Astrocyte (in vitro differentiated cells and primary cell): ENCODE data around the gene ITGB1BP1. TPM values are rescaled to one million over a fixed set of nuclear protein-coding genes. Genes with fewer than 3 reads are reported as not detected.
"Not testable (repeated sequence)": the region's sequence is repeated elsewhere in the genome, so short reads cannot be mapped to it uniquely, and the experiment has no call there.

Source experiments
- DNase-seq: peaks from one replicate; pipeline ENCODE4 v3.0.0-alpha.2; 2010; ENCODE audit warnings: low read depth
- FAIRE-seq: peaks from 2 replicates; lab custom pipeline; 2011; peaks lifted over from hg19 to GRCh38; lab: Jason Lieb, UNC
- H2AFZ ChIP-seq: 2 replicates; pipeline ENCODE4 v1.6.0; 2012; ENCODE audit warnings: low read depth, low read length, inconsistent platforms
- H3K27ac ChIP-seq: 2 replicates; pipeline ENCODE4 v1.5.1; 2011; ENCODE audit warnings: low read depth, low read length, inconsistent platforms
- H3K27me3 ChIP-seq: 2 replicates; pipeline ENCODE4 v1.6.0; 2011; ENCODE audit warnings: low read length, inconsistent platforms; ENCODE audit not compliant: insufficient read depth
- H3K36me3 ChIP-seq: 2 replicates; pipeline ENCODE4 v1.5.1; 2011; ENCODE audit warnings: low read length, inconsistent platforms; ENCODE audit not compliant: insufficient read depth
- H3K4me1 ChIP-seq: 2 replicates; pipeline ENCODE4 v1.5.1; 2011; ENCODE audit warnings: low read length, inconsistent platforms; ENCODE audit not compliant: insufficient read depth
- H3K4me2 ChIP-seq: 2 replicates; pipeline ENCODE4 v1.6.0; 2012; ENCODE audit warnings: low read length, inconsistent platforms
- H3K4me3 ChIP-seq: 2 replicates; pipeline ENCODE4 v1.5.1; 2011; ENCODE audit warnings: low read depth, mild to moderate bottlenecking, low read length, inconsistent platforms; ENCODE audit not compliant: insufficient read depth
- H3K79me2 ChIP-seq: 2 replicates; pipeline ENCODE4 v1.6.0; 2012; ENCODE audit warnings: mild to moderate bottlenecking, low read length, inconsistent platforms; ENCODE audit not compliant: insufficient read depth
- H3K9ac ChIP-seq: 2 replicates; pipeline ENCODE4 v1.6.0; 2012; ENCODE audit warnings: mild to moderate bottlenecking, low read length, inconsistent platforms
- H3K9me3 ChIP-seq: 2 replicates; pipeline ENCODE4 v1.5.1; 2012; ENCODE audit warnings: low read depth, mild to moderate bottlenecking, low read length, inconsistent platforms; ENCODE audit not compliant: insufficient read depth
- H4K20me1 ChIP-seq: 2 replicates; pipeline ENCODE4 v1.6.0; 2012; ENCODE audit warnings: low read length, inconsistent platforms; ENCODE audit not compliant: insufficient read depth
- H3K27ac Mint-ChIP-seq: one replicate; pipeline ENCODE4 v1.8.0; 2021; ENCODE audit warnings: mild to moderate bottlenecking, mixed read lengths; ENCODE audit not compliant: unreplicated experiment
- H3K27me3 Mint-ChIP-seq: one replicate; pipeline ENCODE4 v1.8.0; 2021; ENCODE audit warnings: low read depth, mixed read lengths; ENCODE audit not compliant: unreplicated experiment
- H3K36me3 Mint-ChIP-seq: one replicate; pipeline ENCODE4 v1.8.0; 2021; ENCODE audit warnings: low read depth, mixed read lengths; ENCODE audit not compliant: unreplicated experiment
- H3K4me1 Mint-ChIP-seq: one replicate; pipeline ENCODE4 v1.8.0; 2021; ENCODE audit warnings: low read depth, mixed read lengths; ENCODE audit not compliant: unreplicated experiment
- H3K4me3 Mint-ChIP-seq: one replicate; pipeline ENCODE4 v1.8.0; 2021; ENCODE audit warnings: mild to moderate bottlenecking, moderate library complexity, mixed read lengths; ENCODE audit not compliant: unreplicated experiment
- H3K9me3 Mint-ChIP-seq: one replicate; pipeline ENCODE4 v1.8.0; 2021; ENCODE audit warnings: mild to moderate bottlenecking, mixed read lengths; ENCODE audit not compliant: unreplicated experiment
- EZH2 ChIP-seq: IDR thresholded peaks from 2 replicates; pipeline ENCODE4 v1.6.1; 2012; ENCODE audit warnings: mild to moderate bottlenecking, low read length, inconsistent platforms; ENCODE audit not compliant: insufficient read depth
- total RNA-seq: library from RNA; stranded (reverse); gene quantifications from 2 replicates; pipeline ENCODE4 v1.2.1, GENCODE V29; 2021
- TF ChIP-seq, protein P1 (sequence below): IDR thresholded peaks from 2 replicates; pipeline ENCODE4 v1.5.1; 2011; ENCODE audit warnings: low read depth, mild to moderate bottlenecking, inconsistent platforms, low read length, moderate library complexity; ENCODE audit not compliant: insufficient read depth

ITGB1BP1 gene
- total RNA-seq, 1 donor from 2014 or later, result 126 TPM

DNA sequence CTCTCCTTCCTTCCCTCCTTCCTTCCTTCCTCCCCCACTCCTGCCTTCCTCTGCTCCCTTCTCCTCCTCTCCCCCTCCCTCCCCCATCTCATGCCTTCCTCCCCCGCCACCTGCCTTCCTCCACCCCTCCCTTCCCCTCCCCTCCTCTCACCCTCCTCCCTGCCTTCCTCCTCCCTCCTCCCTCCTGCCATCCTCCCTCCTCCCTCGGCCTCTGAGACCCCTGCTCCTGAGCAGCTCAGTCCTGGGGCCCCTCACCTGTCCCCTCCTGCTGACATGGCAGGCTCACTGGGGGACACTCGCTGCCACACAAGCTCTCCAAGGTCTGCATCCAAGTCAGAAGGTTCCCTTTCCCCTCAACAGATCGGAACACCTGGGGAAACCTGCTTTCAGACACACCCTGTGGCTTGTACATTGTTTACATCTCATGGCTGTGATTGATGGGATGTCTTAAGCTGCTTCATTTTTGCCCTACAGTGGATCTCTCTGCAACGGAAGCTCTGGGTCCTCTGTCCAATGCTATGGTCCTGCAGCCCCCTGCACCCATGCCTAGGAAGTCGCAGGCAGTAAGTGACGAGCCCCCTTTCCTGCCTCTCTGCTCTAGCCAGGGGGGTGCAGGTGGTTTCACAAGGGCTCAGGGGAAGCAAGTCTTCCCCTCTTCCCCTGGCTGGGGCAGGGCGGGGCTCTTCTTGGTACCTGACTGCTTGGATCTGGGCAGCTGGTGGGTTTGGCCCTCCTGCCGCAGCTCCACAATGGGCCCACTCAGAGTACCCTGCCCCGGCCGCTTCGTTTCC, 22.9 kb downstream of the ITGB1BP1 start:
- Histone ChIP-seq H3K27me3 (no peaks in the 10 kb centered on the region), H3K36me3 (peaks cover 18% of the 10 kb centered on the region), H3K9me3 (no peaks in the 10 kb centered on the region), H4K20me1 (no peaks in the 10 kb centered on the region), H3K4me2 (no peak overlapping the region), H2AFZ (no peak overlapping the region), H3K4me1 (no peaks in the 10 kb centered on the region), H3K79me2 (no peaks in the 10 kb centered on the region), H3K9ac (no peak overlapping the region), H3K27ac (no peak overlapping the region), H3K4me3 (no peak overlapping the region)
- TF ChIP-seq, protein P1, sequence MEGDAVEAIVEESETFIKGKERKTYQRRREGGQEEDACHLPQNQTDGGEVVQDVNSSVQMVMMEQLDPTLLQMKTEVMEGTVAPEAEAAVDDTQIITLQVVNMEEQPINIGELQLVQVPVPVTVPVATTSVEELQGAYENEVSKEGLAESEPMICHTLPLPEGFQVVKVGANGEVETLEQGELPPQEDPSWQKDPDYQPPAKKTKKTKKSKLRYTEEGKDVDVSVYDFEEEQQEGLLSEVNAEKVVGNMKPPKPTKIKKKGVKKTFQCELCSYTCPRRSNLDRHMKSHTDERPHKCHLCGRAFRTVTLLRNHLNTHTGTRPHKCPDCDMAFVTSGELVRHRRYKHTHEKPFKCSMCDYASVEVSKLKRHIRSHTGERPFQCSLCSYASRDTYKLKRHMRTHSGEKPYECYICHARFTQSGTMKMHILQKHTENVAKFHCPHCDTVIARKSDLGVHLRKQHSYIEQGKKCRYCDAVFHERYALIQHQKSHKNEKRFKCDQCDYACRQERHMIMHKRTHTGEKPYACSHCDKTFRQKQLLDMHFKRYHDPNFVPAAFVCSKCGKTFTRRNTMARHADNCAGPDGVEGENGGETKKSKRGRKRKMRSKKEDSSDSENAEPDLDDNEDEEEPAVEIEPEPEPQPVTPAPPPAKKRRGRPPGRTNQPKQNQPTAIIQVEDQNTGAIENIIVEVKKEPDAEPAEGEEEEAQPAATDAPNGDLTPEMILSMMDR, result no peak
- TF ChIP-seq EZH2, result no peak
- Mint-ChIP-seq H3K9me3 (no peaks in the 10 kb centered on the region), H3K27me3 (no peaks in the 10 kb centered on the region), H3K4me1 (peaks cover 3% of the 10 kb centered on the region), H3K36me3 (peaks cover 12% of the 10 kb centered on the region), H3K27ac (no peak overlapping the region), H3K4me3 (no peak overlapping the region)
- DNase-seq (no peak), FAIRE-seq (no peak)

- Mint-ChIP-seq H3K4me3 (no peak overlapping the region), H3K4me1 (peaks cover 3% of the 10 kb centered on the region), H3K27me3 (no peaks in the 10 kb centered on the region), H3K9me3 (no peaks in the 10 kb centered on the region), H3K27ac (no peak overlapping the region), H3K36me3 (peaks cover 16% of the 10 kb centered on the region)
- Histone ChIP-seq H3K9me3 (no peaks in the 10 kb centered on the region), H3K27me3 (no peaks in the 10 kb centered on the region), H3K4me2 (no peak overlapping the region), H3K79me2 (no peaks in the 10 kb centered on the region), H3K4me3 (no peak overlapping the region), H3K9ac (no peak overlapping the region), H3K27ac (no peak overlapping the region), H4K20me1 (no peaks in the 10 kb centered on the region), H2AFZ (no peak overlapping the region), H3K36me3 (peaks cover 24% of the 10 kb centered on the region), H3K4me1 (no peaks in the 10 kb centered on the region)
- TF ChIP-seq, protein P1, result no peak
- no peak for TF ChIP-seq EZH2
- FAIRE-seq (no peak), DNase-seq (no peak)
Observed at GRCh38 chr2:9398881-9399780, 24.2 kb downstream of the ITGB1BP1 start.

DNA sequence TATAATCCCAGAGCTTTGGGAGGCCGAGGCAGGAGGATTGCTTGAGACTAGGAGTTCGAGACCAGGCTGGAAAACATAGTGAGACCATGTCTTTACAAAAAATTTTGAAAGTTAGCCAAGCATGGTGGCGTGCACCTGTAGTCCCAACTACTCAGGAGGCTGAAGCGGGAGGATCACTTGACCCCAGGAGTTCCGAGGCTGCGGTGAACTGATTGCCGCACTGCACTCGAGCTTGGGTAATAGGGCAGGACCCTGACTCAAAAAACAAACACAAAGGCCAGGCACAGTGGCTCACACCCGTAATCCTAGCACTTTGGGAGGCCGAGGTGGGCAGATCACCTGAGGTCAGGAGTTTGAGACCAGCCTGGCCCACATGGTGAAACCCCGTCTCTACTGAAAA, 25.1 kb downstream of the ITGB1BP1 start:
- H3K9ac ChIP-seq, H3K9me3 Mint-ChIP-seq, H3K4me3 ChIP-seq, H3K4me2 ChIP-seq, H3K9me3 ChIP-seq, H4K20me1 ChIP-seq, H2AFZ ChIP-seq, H3K27ac Mint-ChIP-seq, FAIRE-seq, DNase-seq, H3K27ac ChIP-seq, H3K79me2 ChIP-seq, H3K4me1 Mint-ChIP-seq, H3K4me3 Mint-ChIP-seq, H3K4me1 ChIP-seq, H3K27me3 Mint-ChIP-seq, H3K27me3 ChIP-seq: not testable (repeated sequence)
- H3K36me3 Mint-ChIP-seq, result peaks cover 14% of the 10 kb centered on the region
- H3K36me3 ChIP-seq, result peaks cover 26% of the 10 kb centered on the region
